ENCODE data around the gene IVNS1ABP. TPM values are rescaled to one million over a fixed set of nuclear protein-coding genes. Genes with fewer than 3 reads are reported as not detected.

The IVNS1ABP gene
- total and polyA plus RNA-seq, 2 donors (not counting 3 experiments of a cell fraction or from before 2014, with no cell fraction given), result 26.3 to 81.6 TPM

- intact Hi-C loops (cut with micrococcal nuclease), result loop anchor here (10.0 kb wide), 1 partner anchor 1035 kb away; no protein-coding TSS in a partner anchor
- FAIRE-seq (no peak), DNase-seq (ENCODE audit: low read depth, low spot score) (no peak)
- H3K9ac ChIP-seq (replicated peaks; ENCODE audit: extremely low read depth, insufficient read depth, low read length), result no peak overlapping the region
- no peaks in the 10 kb centered on the region for H3K4me1 ChIP-seq (ENCODE audit: control insufficient read depth, extremely low read depth, insufficient read depth, low read length)
- no peak overlapping the region for H3K4me3 ChIP-seq (replicated peaks in 1 of 3; ENCODE audit: insufficient read depth in 1 of 3, low read depth in 1 of 3, low read length in 3 of 3)
- peaks cover 30 to 52% of the 10 kb centered on the region in 2 experiments for H3K36me3 ChIP-seq (ENCODE audit: control insufficient read depth in 2 of 2, extremely low read depth in 1 of 2, insufficient read depth in 2 of 2, low read length in 2 of 2)
- ChIA-PET POLR2A (no interaction called here), CTCF (interaction anchor here (1.1 kb wide), 1 partner anchor 8 kb away, joined by 3 read pairs; no protein-coding TSS in a partner anchor)
- no peak overlapping the region for H3K4me2 ChIP-seq (ENCODE audit: insufficient read depth, low read length)
- no peak for TF ChIP-seq MYC (IDR thresholded peaks at IDR 0.05; ENCODE audit: low read depth, low read length)
- TF ChIP-seq, protein P1, sequence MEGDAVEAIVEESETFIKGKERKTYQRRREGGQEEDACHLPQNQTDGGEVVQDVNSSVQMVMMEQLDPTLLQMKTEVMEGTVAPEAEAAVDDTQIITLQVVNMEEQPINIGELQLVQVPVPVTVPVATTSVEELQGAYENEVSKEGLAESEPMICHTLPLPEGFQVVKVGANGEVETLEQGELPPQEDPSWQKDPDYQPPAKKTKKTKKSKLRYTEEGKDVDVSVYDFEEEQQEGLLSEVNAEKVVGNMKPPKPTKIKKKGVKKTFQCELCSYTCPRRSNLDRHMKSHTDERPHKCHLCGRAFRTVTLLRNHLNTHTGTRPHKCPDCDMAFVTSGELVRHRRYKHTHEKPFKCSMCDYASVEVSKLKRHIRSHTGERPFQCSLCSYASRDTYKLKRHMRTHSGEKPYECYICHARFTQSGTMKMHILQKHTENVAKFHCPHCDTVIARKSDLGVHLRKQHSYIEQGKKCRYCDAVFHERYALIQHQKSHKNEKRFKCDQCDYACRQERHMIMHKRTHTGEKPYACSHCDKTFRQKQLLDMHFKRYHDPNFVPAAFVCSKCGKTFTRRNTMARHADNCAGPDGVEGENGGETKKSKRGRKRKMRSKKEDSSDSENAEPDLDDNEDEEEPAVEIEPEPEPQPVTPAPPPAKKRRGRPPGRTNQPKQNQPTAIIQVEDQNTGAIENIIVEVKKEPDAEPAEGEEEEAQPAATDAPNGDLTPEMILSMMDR (IDR thresholded peaks at IDR 0.05; ENCODE audit: extremely low read depth in 1 of 2, insufficient read depth in 1 of 2, low read depth in 1 of 2, low read length in 2 of 2), result no peak
- TF ChIP-seq POLR2AphosphoS5 (IDR thresholded peaks at IDR 0.05; ENCODE audit: insufficient read depth, low read depth, low read length), result no peak
- no peak for TF ChIP-seq JUN (IDR thresholded peaks at IDR 0.05; ENCODE audit: borderline replicate concordance, insufficient read depth, insufficient read length, low read depth)
- TF ChIP-seq POLR2A (IDR thresholded peaks at IDR 0.05; ENCODE audit: low read depth, low read length), result no peak
- no peak for TF ChIP-seq GATA2 (IDR thresholded peaks at IDR 0.05; ENCODE audit: insufficient read depth, insufficient read length, low read depth, low read length)
- no peak for TF ChIP-seq EZH2 (IDR thresholded peaks at IDR 0.05; ENCODE audit: borderline replicate concordance, low read depth, low read length, severe bottlenecking)
- TF ChIP-seq, protein P2, sequence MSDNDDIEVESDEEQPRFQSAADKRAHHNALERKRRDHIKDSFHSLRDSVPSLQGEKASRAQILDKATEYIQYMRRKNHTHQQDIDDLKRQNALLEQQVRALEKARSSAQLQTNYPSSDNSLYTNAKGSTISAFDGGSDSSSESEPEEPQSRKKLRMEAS (IDR thresholded peaks at IDR 0.05; ENCODE audit: insufficient read depth, insufficient read length), result no peak
- TF ChIP-seq FOS (IDR thresholded peaks at IDR 0.05; ENCODE audit: borderline replicate concordance, insufficient read depth, low read length), result no peak
- H3K9me3 ChIP-seq (replicated peaks; ENCODE audit: control insufficient read depth, insufficient read depth, low read length), result no peaks in the 10 kb centered on the region
- H3K27ac ChIP-seq (ENCODE audit: insufficient read depth, low read depth, low read length), result no peak overlapping the region
- H3K9me1 ChIP-seq (replicated peaks; ENCODE audit: control insufficient read depth, extremely low read depth, insufficient read depth, low read length), result no peaks in the 10 kb centered on the region
- dilution Hi-C loops (cut with MboI; ENCODE audit: extremely low pct_ligation_motif_present, low sequenced_read_pairs), result no loop called here
- H3K79me2 ChIP-seq (ENCODE audit: control insufficient read depth, insufficient read depth, low read length), result peaks cover 3% of the 10 kb centered on the region
- no peak overlapping the region for H2AFZ ChIP-seq (ENCODE audit: low read depth, low read length)
- H3K27me3 ChIP-seq (ENCODE audit: control insufficient read depth in 2 of 2, insufficient read depth in 2 of 2, low read length in 2 of 2), result no peaks in the 10 kb centered on the region
- BruUV-seq (replicated peaks), result TSS peak; percentile 11
- no peaks in the 10 kb centered on the region for H4K20me1 ChIP-seq (replicated peaks; ENCODE audit: control insufficient read depth, extremely low read depth, insufficient read depth, low read length)
Measured at GRCh38 chr1:185300152-185300551, 16.9 kb downstream of the IVNS1ABP start.

All from endothelial cell of umbilical vein (primary cell).